Fibroblast of peridontal ligament (primary cell): Measurements from ENCODE around the gene HINT2.
A peak's percentile ranks its signal among the peaks of the same experiment; 100 is the strongest.

ENCODE experiments used
- DNase-seq: peaks from one replicate; pipeline ENCODE4 v3.0.0-alpha.2; 2010; ENCODE audit errors: extremely low read depth

HINT2 gene

GRCh38 chr9:35814841-35815543 is at the start of gene HINT2:
Gene HINT2, minus strand, starts transcription at chr9:35815042. Its CDS starts 63 bp downstream, at chr9:35814979.
- DNase-seq, result peak; percentile 99

GRCh38 chr9:35863583-35863982 is 48.7 kb upstream of the HINT2 start:
- no peak for DNase-seq

- no peak for DNase-seq
Observed at GRCh38 chr9:35862328-35862727, 47.5 kb upstream of the HINT2 start.

GRCh38 chr9:35861161-35861897 is 46.5 kb upstream of the HINT2 start:
- no peak for DNase-seq

GRCh38 chr9:35859990-35860339 is 45.1 kb upstream of the HINT2 start:
- peak; percentile 8 for DNase-seq

- peak; percentile 31 for DNase-seq
Observed at GRCh38 chr9:35859310-35859989, 44.6 kb upstream of the HINT2 start.

- no peak for DNase-seq
Observed at GRCh38 chr9:35858458-35858857, 43.6 kb upstream of the HINT2 start.

GRCh38 chr9:35856882-35857281 is 42.0 kb upstream of the HINT2 start:
- no peak for DNase-seq

GRCh38 chr9:35856206-35856605 is 41.4 kb upstream of the HINT2 start:
- no peak for DNase-seq

GRCh38 chr9:35854091-35854762 is 39.4 kb upstream of the HINT2 start:
- DNase-seq, result no peak

GRCh38 chr9:35852876-35853865 is 38.3 kb upstream of the HINT2 start:
- no peak for DNase-seq

GRCh38 chr9:35852267-35852815 is 37.5 kb upstream of the HINT2 start:
- DNase-seq, result no peak

- DNase-seq, result peak; percentile 83
Observed at GRCh38 chr9:35847792-35848572, 33.1 kb upstream of the HINT2 start.

GRCh38 chr9:35845824-35846771 is 31.3 kb upstream of the HINT2 start:
- no peak for DNase-seq

- DNase-seq, result peak; percentile 96
Observed at GRCh38 chr9:35844628-35845270, 29.9 kb upstream of the HINT2 start.

GRCh38 chr9:35842795-35843194 is 28.0 kb upstream of the HINT2 start:
- DNase-seq, result no peak

GRCh38 chr9:35842020-35842745 is 27.3 kb upstream of the HINT2 start:
- DNase-seq, result no peak

GRCh38 chr9:35841645-35841900 is 26.7 kb upstream of the HINT2 start:
- no peak for DNase-seq
